Liver (tissue), 9 donors: ENCODE data around the gene C11orf21. TPM values are rescaled to one million over a fixed set of nuclear protein-coding genes. Genes with fewer than 3 reads are reported as not detected.

Experiments used
- DNase-seq: peaks from one replicate; pipeline ENCODE4 v3.0.0-alpha.2; 2017; ENCODE audit warnings: low spot score
- H3K27ac ChIP-seq, 2 donors: one replicate each; pipeline ENCODE4 v1.7.0; 2013; ENCODE audit warnings: inconsistent platforms in 2 of 2, low read length in 2 of 2, control low read depth in 1 of 2, low read depth in 1 of 2, mild to moderate bottlenecking in 1 of 2
- H3K27me3 ChIP-seq, 4 donors: one replicate each; pipeline versions ENCODE4 v1.6.1 to v1.7.0; 2013; ENCODE audit warnings: low read length in 3 of 4, inconsistent platforms in 1 of 4, mild to moderate bottlenecking in 1 of 4, moderate library complexity in 1 of 4; ENCODE audit not compliant: control insufficient read depth in 4 of 4, insufficient read depth in 4 of 4
- H3K36me3 ChIP-seq, 4 donors: one replicate each; pipeline versions ENCODE4 v1.6.1 to v1.7.0; 2013; ENCODE audit warnings: low read length in 3 of 4, mild to moderate bottlenecking in 3 of 4, low read depth in 1 of 4, moderate library complexity in 1 of 4; ENCODE audit not compliant: control insufficient read depth in 4 of 4, insufficient read depth in 3 of 4
- H3K4me1 ChIP-seq, 4 donors: one replicate each; pipeline versions ENCODE4 v1.6.1 to v1.7.0; 2013; ENCODE audit warnings: low read length in 3 of 4, mild to moderate bottlenecking in 3 of 4, moderate library complexity in 1 of 4; ENCODE audit not compliant: control insufficient read depth in 4 of 4, insufficient read depth in 4 of 4
- H3K4me3 ChIP-seq, 3 donors: one replicate each; pipeline versions ENCODE4 v1.6.1 to v1.7.0; 2013; ENCODE audit warnings: low read length in 3 of 3, control low read depth in 1 of 3, low read depth in 1 of 3, mild to moderate bottlenecking in 1 of 3
- H3K9ac ChIP-seq, 2 donors: one replicate each; pipeline ENCODE4 v1.7.0; 2013; ENCODE audit warnings: low read length in 2 of 2, mild to moderate bottlenecking in 2 of 2, moderate library complexity in 2 of 2, control low read depth in 1 of 2, low read depth in 1 of 2
- H3K9me3 ChIP-seq, 4 donors: one replicate each; pipeline versions ENCODE4 v1.6.1 to v1.7.0; 2013; ENCODE audit warnings: low read length in 3 of 4; ENCODE audit not compliant: control insufficient read depth in 4 of 4
- EGR1 ChIP-seq, 2 donors: IDR thresholded peaks; 2 replicates each; pipeline ENCODE4 v1.6.1; 2016 to 2018; ENCODE audit warnings: antibody characterized with exemption in 2 of 2, low read depth in 2 of 2
- FOXA1 ChIP-seq: IDR thresholded peaks from 2 replicates; pipeline ENCODE4 v1.6.1; 2016; ENCODE audit warnings: antibody characterized with exemption
- HNF4A ChIP-seq, 2 donors: conservative IDR thresholded peaks; 2 replicates each; pipeline ENCODE4 v1.6.1; 2016; ENCODE audit warnings: antibody characterized with exemption in 2 of 2, mild to moderate bottlenecking in 2 of 2
- NR2F2 ChIP-seq: IDR thresholded peaks from 2 replicates; pipeline ENCODE4 v1.6.1; 2016; ENCODE audit warnings: antibody characterized with exemption
- RAD21 ChIP-seq, 2 donors: IDR thresholded peaks; 2 replicates each; pipeline ENCODE4 v1.6.1; 2016; ENCODE audit warnings: antibody characterized with exemption in 2 of 2, mild to moderate bottlenecking in 2 of 2
- REST ChIP-seq: IDR thresholded peaks from 2 replicates; pipeline ENCODE4 v1.6.1; 2016; ENCODE audit warnings: antibody characterized with exemption, mild to moderate bottlenecking
- RXRA ChIP-seq, 2 donors: IDR thresholded peaks; 2 replicates each; pipeline ENCODE4 v1.6.1; 2017 to 2018; ENCODE audit warnings: antibody characterized with exemption in 2 of 2, mild to moderate bottlenecking in 1 of 2
- SP1 ChIP-seq: IDR thresholded peaks from 2 replicates; pipeline ENCODE4 v1.6.1; 2018; ENCODE audit warnings: antibody characterized with exemption, mild to moderate bottlenecking
- TAF1 ChIP-seq: conservative IDR thresholded peaks from 2 replicates; pipeline ENCODE4 v1.6.1; 2016; ENCODE audit warnings: antibody characterized with exemption, mild to moderate bottlenecking
- YY1 ChIP-seq: IDR thresholded peaks from 2 replicates; pipeline ENCODE4 v1.6.1; 2016; ENCODE audit warnings: antibody characterized with exemption, mild to moderate bottlenecking
- ZBTB33 ChIP-seq: IDR thresholded peaks from 2 replicates; pipeline ENCODE4 v1.6.1; 2016; ENCODE audit warnings: antibody characterized with exemption
- WGBS: extraction: QIAGEN DNeasy Blood & Tissue Kit; methylation state at CpG from one replicate; pipeline ENCODE4 v1.1.7; 2013; 5-methylcytosine and 5-hydroxymethylcytosine counted together
- polyA plus RNA-seq, 2 donors: library from polyadenylated mRNA; stranded (reverse) in 1 of 2; unstranded in 1 of 2; fragments of 200-250 nt in 1 of 2; fragments of >200 nt in 1 of 2; fragmentation: Nextera tagmentation in 1 of 2; extraction: Ambion mirVana in 1 of 2; gene quantifications; one replicate each; pipeline versions ENCODE4 v1.2.1 to v1.2.3, GENCODE V29; 2013 to 2015
- total RNA-seq, 2 donors: library from RNA; depleted of rRNA; stranded (reverse); fragments of >200 nt; gene quantifications; one replicate each; pipeline ENCODE4 v1.2.3, GENCODE V29; 2014
- TF ChIP-seq, protein P1 (sequence below): IDR thresholded peaks from 2 replicates; pipeline ENCODE4 v1.6.1; 2016; ENCODE audit warnings: antibody characterized with exemption
- TF ChIP-seq, protein P2 (sequence below): fragments of 150-350 bp; IDR thresholded peaks from 2 replicates; pipeline ENCODE4 v1.5.1; 2017; ENCODE audit warnings: improper control_type of control experiment, low read depth, low read length; ENCODE audit not compliant: missing input control
- donor health status: healthy.
- donor health status: healthy.
- donor health status: healthy.
- donor health status: healthy.
- donor health status: healthy.

C11orf21 gene
- total and polyA plus RNA-seq, 4 donors = 0.14 to 16.2 (median 0.44) TPM

GRCh38 chr11:2305788-2306451 lies 4.2 kb upstream of the C11orf21 start (continued):
- no peak for TF ChIP-seq ZBTB33

GRCh38 chr11:2305140-2305778 lies 3.5 kb upstream of the C11orf21 start:
- no peaks in the 10 kb centered on the region for H3K27me3 ChIP-seq
- no peak overlapping the region for H3K27ac ChIP-seq
- TF ChIP-seq, protein P1, sequence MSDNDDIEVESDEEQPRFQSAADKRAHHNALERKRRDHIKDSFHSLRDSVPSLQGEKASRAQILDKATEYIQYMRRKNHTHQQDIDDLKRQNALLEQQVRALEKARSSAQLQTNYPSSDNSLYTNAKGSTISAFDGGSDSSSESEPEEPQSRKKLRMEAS = no peak
- TF ChIP-seq, protein P2, sequence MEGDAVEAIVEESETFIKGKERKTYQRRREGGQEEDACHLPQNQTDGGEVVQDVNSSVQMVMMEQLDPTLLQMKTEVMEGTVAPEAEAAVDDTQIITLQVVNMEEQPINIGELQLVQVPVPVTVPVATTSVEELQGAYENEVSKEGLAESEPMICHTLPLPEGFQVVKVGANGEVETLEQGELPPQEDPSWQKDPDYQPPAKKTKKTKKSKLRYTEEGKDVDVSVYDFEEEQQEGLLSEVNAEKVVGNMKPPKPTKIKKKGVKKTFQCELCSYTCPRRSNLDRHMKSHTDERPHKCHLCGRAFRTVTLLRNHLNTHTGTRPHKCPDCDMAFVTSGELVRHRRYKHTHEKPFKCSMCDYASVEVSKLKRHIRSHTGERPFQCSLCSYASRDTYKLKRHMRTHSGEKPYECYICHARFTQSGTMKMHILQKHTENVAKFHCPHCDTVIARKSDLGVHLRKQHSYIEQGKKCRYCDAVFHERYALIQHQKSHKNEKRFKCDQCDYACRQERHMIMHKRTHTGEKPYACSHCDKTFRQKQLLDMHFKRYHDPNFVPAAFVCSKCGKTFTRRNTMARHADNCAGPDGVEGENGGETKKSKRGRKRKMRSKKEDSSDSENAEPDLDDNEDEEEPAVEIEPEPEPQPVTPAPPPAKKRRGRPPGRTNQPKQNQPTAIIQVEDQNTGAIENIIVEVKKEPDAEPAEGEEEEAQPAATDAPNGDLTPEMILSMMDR = peak; percentile 91
- TF ChIP-seq RXRA (IDR thresholded peaks at IDR 0.05) (no peak), SP1 (no peak), EGR1 (IDR thresholded peaks at IDR 0.05; ENCODE audit: low read depth in 2 of 2) (no peak), NR2F2 (no peak), YY1 (no peak), FOXA1 (no peak), ZBTB33 (no peak), RAD21 (IDR thresholded peaks at IDR 0.05) (peak; percentile 96), HNF4A (conservative IDR thresholded peaks at IDR 0.05) (no peak)
- H3K4me3 ChIP-seq = no peak overlapping the region
- 27% methylated on average over 10 of the region's 10 CpGs for WGBS
- H3K36me3 ChIP-seq = no peaks in the 10 kb centered on the region
- H3K9me3 ChIP-seq = no peaks in the 10 kb centered on the region
- H3K4me1 ChIP-seq = peaks cover 6 to 39% (median 24%) of the 10 kb centered on the region in 4 donors
- DNase-seq = peak; percentile 96
- H3K9ac ChIP-seq = no peak overlapping the region

- TF ChIP-seq REST = no peak
- TF ChIP-seq HNF4A (conservative IDR thresholded peaks at IDR 0.05) = no peak
- TF ChIP-seq RXRA (IDR thresholded peaks at IDR 0.05) = no peak
- no peak for TF ChIP-seq FOXA1
- no peak for TF ChIP-seq YY1
- no peak for TF ChIP-seq TAF1
- DNase-seq = peak; percentile 62
- H3K4me3 ChIP-seq = no peak overlapping the region
- WGBS = 61% methylated on average over 14 of the region's 14 CpGs
- H3K4me1 ChIP-seq = peaks cover 6 to 39% (median 24%) of the 10 kb centered on the region in 4 donors
- H3K27me3 ChIP-seq = no peaks in the 10 kb centered on the region
- H3K36me3 ChIP-seq = no peaks in the 10 kb centered on the region
- H3K9me3 ChIP-seq = no peaks in the 10 kb centered on the region
- H3K27ac ChIP-seq = no peak overlapping the region
- peak overlapping the region in 1 of 2 donors; percentile 28 for H3K9ac ChIP-seq
These were observed 2.9 kb upstream of the C11orf21 start for GRCh38 chr11:2304506-2305139.
